IPS DF 19.7 (cell line): Measurements from ENCODE around the gene ULK4.

Experiments
- DNase-seq: peaks from one replicate; pipeline ENCODE4 v3.0.0-alpha.2; 2013; ENCODE audit warnings: low read depth, low spot score

The ULK4 gene

GRCh38 chr3:41234823-41235721 lies 726.8 kb downstream of the ULK4 start:
- no peak for DNase-seq

- DNase-seq = no peak
Measured at GRCh38 chr3:41224120-41224806, 737.6 kb downstream of the ULK4 start.

- DNase-seq = no peak
Measured at GRCh38 chr3:41223691-41224090, 738.2 kb downstream of the ULK4 start.

- DNase-seq = no peak
Measured at GRCh38 chr3:41223078-41223477, 738.8 kb downstream of the ULK4 start.

GRCh38 chr3:41222501-41222900 lies 739.4 kb downstream of the ULK4 start:
- DNase-seq = no peak

- no peak for DNase-seq
Measured at GRCh38 chr3:41222012-41222411, 739.9 kb downstream of the ULK4 start.

GRCh38 chr3:41220906-41221677 lies 740.8 kb downstream of the ULK4 start:
- DNase-seq = no peak

GRCh38 chr3:41219424-41219823 lies 742.5 kb downstream of the ULK4 start:
- DNase-seq = no peak

- DNase-seq = no peak
Measured at GRCh38 chr3:41216993-41217392, 744.9 kb downstream of the ULK4 start.

GRCh38 chr3:41216422-41216821 lies 745.5 kb downstream of the ULK4 start:
- no peak for DNase-seq

GRCh38 chr3:41213588-41213987 lies 748.3 kb downstream of the ULK4 start:
- no peak for DNase-seq

- DNase-seq = no peak
Measured at GRCh38 chr3:41212088-41212487, 749.8 kb downstream of the ULK4 start.

GRCh38 chr3:41210966-41211365 lies 750.9 kb downstream of the ULK4 start:
- no peak for DNase-seq

GRCh38 chr3:41209646-41210045 lies 752.3 kb downstream of the ULK4 start:
- DNase-seq = no peak

GRCh38 chr3:41208507-41209220 lies 753.2 kb downstream of the ULK4 start:
- no peak for DNase-seq

GRCh38 chr3:41207355-41207754 lies 754.5 kb downstream of the ULK4 start:
- no peak for DNase-seq

- DNase-seq = no peak
Measured at GRCh38 chr3:41205591-41205990, 756.3 kb downstream of the ULK4 start.

GRCh38 chr3:41204369-41204768 lies 757.5 kb downstream of the ULK4 start:
- no peak for DNase-seq

- no peak for DNase-seq
Measured at GRCh38 chr3:41202834-41203345, 759.0 kb downstream of the ULK4 start.

GRCh38 chr3:41202075-41202833 lies 759.6 kb downstream of the ULK4 start:
- no peak for DNase-seq

- no peak for DNase-seq
Measured at GRCh38 chr3:41200669-41201021, 761.3 kb downstream of the ULK4 start.
